Parathyroid adenoma (tissue), 2 donors: ENCODE results near the gene KDM6B.

ENCODE experiments used
- H2AFZ ChIP-seq: fragments of 300-600 bp; sonication (generic); one replicate; pipeline ENCODE4 v1.7.0; 2017; ENCODE audit warnings: antibody characterized with exemption, mild to moderate bottlenecking
- H3K27ac ChIP-seq: fragments of 300-600 bp; sonication (generic); one replicate; pipeline ENCODE4 v1.7.0; 2017
- H3K27me3 ChIP-seq: fragments of 300-600 bp; sonication (generic); one replicate; pipeline ENCODE4 v1.7.0; 2017; ENCODE audit warnings: low read length; ENCODE audit not compliant: control insufficient read depth, insufficient read depth
- H3K36me3 ChIP-seq: fragments of 300-600 bp; sonication (generic); one replicate; pipeline ENCODE4 v1.7.0; 2017; ENCODE audit warnings: low read length; ENCODE audit not compliant: control insufficient read depth, insufficient read depth
- H3K4me1 ChIP-seq: fragments of 300-600 bp; sonication (generic); one replicate; pipeline ENCODE4 v1.7.0; 2017; ENCODE audit warnings: control low read depth
- H3K4me2 ChIP-seq: fragments of 300-600 bp; sonication (generic); one replicate; pipeline ENCODE4 v1.7.0; 2017; ENCODE audit warnings: low read length
- H3K4me3 ChIP-seq: fragments of 300-600 bp; sonication (generic); one replicate; pipeline ENCODE4 v1.7.0; 2017; ENCODE audit warnings: low read depth, low read length
- H3K79me2 ChIP-seq: fragments of 300-600 bp; sonication (generic); one replicate; pipeline ENCODE4 v1.7.0; 2017; ENCODE audit warnings: control low read depth
- H3K9ac ChIP-seq: fragments of 300-600 bp; sonication (generic); one replicate; pipeline ENCODE4 v1.7.0; 2017; ENCODE audit warnings: mild to moderate bottlenecking
- H3K9me3 ChIP-seq: fragments of 300-600 bp; sonication (generic); one replicate; pipeline ENCODE4 v1.7.0; 2017; ENCODE audit warnings: low read length; ENCODE audit not compliant: control insufficient read depth
- CTCF ChIP-seq: fragments of 300-600 bp; sonication (generic); IDR thresholded peaks from one replicate; pipeline ENCODE4 v1.7.0; 2017; ENCODE audit warnings: antibody characterized with exemption, mild to moderate bottlenecking
- donor health status: primary hyperparathyroidism.

Gene KDM6B

GRCh38 chr17:7832431-7832830 lies 1.6 kb upstream of the KDM6B start:
- Histone ChIP-seq H3K27ac (no peak overlapping the region), H3K9ac (no peak overlapping the region), H3K4me2 (no peak overlapping the region), H3K27me3 (no peaks in the 10 kb centered on the region), H3K9me3 (no peaks in the 10 kb centered on the region), H3K4me1 (peaks cover 10% of the 10 kb centered on the region), H3K36me3 (no peaks in the 10 kb centered on the region), H3K79me2 (peaks cover 7% of the 10 kb centered on the region), H2AFZ (no peak overlapping the region), H3K4me3 (no peak overlapping the region)
- TF ChIP-seq CTCF: no peak

GRCh38 chr17:7833011-7833794 lies 814 bp upstream of the KDM6B start:
- Histone ChIP-seq H3K27ac (peak overlapping the region; percentile 99), H3K9me3 (no peaks in the 10 kb centered on the region), H3K4me2 (peak overlapping the region; percentile 98), H2AFZ (peak overlapping the region; percentile 86), H3K27me3 (no peaks in the 10 kb centered on the region), H3K4me3 (peak overlapping the region; percentile 96), H3K36me3 (no peaks in the 10 kb centered on the region), H3K79me2 (peaks cover 7% of the 10 kb centered on the region), H3K4me1 (peaks cover 14% of the 10 kb centered on the region), H3K9ac (peak overlapping the region; percentile 90)
- no peak for TF ChIP-seq CTCF

GRCh38 chr17:7834542-7834956 lies 532 bp downstream of the KDM6B start:
- Histone ChIP-seq H3K27ac (peak overlapping the region; percentile 99), H3K79me2 (peaks cover 9% of the 10 kb centered on the region), H3K4me1 (peaks cover 23% of the 10 kb centered on the region), H3K9ac (peak overlapping the region; percentile 90), H3K4me3 (peak overlapping the region; percentile 96), H2AFZ (peak overlapping the region; percentile 86), H3K4me2 (peak overlapping the region; percentile 98), H3K9me3 (no peaks in the 10 kb centered on the region), H3K36me3 (no peaks in the 10 kb centered on the region), H3K27me3 (no peaks in the 10 kb centered on the region)
- TF ChIP-seq CTCF: no peak

GRCh38 chr17:7834957-7835813 lies 1.2 kb downstream of the KDM6B start:
- Histone ChIP-seq H3K79me2 (peaks cover 9% of the 10 kb centered on the region), H2AFZ (peak overlapping the region; percentile 86), H3K4me2 (peak overlapping the region; percentile 98), H3K9me3 (no peaks in the 10 kb centered on the region), H3K36me3 (no peaks in the 10 kb centered on the region), H3K4me3 (peak overlapping the region; percentile 96), H3K27ac (peak overlapping the region; percentile 99), H3K9ac (peak overlapping the region; percentile 94), H3K4me1 (peaks cover 29% of the 10 kb centered on the region), H3K27me3 (no peaks in the 10 kb centered on the region)
- peak; percentile 90 for TF ChIP-seq CTCF
